ENCODE measurements around the gene BOLL.
A peak's percentile ranks its signal among the peaks of the same experiment; 100 is the strongest.
"Not testable (repeated sequence)": the region's sequence is repeated elsewhere in the genome, so short reads cannot be mapped to it uniquely, and the experiment has no call there.

Gene BOLL

DNA sequence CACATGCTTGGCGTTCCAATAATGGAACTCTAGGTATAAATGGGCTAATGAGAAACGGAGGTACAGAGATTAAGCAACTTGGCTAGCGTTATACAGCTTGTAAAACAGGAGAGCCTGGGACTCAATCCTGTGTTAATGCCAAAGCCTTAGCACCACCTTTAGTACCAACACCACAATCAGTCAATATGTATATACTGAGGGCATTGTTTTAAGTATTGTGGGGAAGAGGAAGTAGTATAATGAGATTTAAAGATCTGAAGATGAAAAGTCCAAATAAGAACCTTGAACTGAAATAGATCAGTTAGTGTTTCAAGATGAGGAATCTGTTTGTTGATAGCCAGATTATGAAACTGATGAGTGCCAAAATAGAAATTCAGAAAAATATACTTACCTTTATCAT lies 71.8 kb downstream of the BOLL start:
- H3K4me3 ChIP-seq (ENCODE audit: low read depth, low read length), result no peak overlapping the region
- peak; percentile 10 for DNase-seq (ENCODE audit: low read depth)
- TF ChIP-seq MYC (IDR thresholded peaks at IDR 0.05; ENCODE audit: low read depth, low read length), result no peak
- TF ChIP-seq, protein P1, sequence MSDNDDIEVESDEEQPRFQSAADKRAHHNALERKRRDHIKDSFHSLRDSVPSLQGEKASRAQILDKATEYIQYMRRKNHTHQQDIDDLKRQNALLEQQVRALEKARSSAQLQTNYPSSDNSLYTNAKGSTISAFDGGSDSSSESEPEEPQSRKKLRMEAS (IDR thresholded peaks at IDR 0.05; ENCODE audit: low read depth, low read length), result no peak
- TF ChIP-seq, protein P2, sequence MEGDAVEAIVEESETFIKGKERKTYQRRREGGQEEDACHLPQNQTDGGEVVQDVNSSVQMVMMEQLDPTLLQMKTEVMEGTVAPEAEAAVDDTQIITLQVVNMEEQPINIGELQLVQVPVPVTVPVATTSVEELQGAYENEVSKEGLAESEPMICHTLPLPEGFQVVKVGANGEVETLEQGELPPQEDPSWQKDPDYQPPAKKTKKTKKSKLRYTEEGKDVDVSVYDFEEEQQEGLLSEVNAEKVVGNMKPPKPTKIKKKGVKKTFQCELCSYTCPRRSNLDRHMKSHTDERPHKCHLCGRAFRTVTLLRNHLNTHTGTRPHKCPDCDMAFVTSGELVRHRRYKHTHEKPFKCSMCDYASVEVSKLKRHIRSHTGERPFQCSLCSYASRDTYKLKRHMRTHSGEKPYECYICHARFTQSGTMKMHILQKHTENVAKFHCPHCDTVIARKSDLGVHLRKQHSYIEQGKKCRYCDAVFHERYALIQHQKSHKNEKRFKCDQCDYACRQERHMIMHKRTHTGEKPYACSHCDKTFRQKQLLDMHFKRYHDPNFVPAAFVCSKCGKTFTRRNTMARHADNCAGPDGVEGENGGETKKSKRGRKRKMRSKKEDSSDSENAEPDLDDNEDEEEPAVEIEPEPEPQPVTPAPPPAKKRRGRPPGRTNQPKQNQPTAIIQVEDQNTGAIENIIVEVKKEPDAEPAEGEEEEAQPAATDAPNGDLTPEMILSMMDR (IDR thresholded peaks at IDR 0.05; ENCODE audit: low read depth, low read length), result no peak
- no peak for TF ChIP-seq POLR2A (IDR thresholded peaks at IDR 0.05; ENCODE audit: extremely low read depth, insufficient read length)

DNA sequence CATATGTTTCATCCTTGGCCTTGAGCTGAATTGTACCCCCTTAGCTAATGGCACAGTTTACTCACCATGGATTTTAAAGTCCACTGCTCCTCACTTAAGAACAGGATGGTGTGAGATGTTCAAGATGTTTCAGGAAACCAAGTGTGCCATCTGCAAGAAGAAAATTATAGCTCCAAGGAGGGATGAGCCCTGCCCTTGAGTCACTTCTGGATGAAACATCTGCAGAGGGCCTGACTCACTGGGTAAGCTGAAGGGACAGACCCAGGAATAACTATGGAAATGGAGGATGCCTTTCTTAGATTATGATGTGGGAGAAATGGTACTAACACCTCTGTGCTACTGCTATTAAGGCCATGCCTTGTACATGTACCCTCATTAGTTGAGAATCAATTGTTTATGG lies 73.5 kb downstream of the BOLL start:
- no peak overlapping the region for H3K4me3 ChIP-seq (ENCODE audit: low read depth, low read length)
- DNase-seq (ENCODE audit: low read depth), result peak; percentile 5
- TF ChIP-seq, protein P2 (IDR thresholded peaks at IDR 0.05; ENCODE audit: low read depth, low read length), result no peak
- TF ChIP-seq MYC (IDR thresholded peaks at IDR 0.05; ENCODE audit: low read depth, low read length), result no peak
- TF ChIP-seq POLR2A (IDR thresholded peaks at IDR 0.05; ENCODE audit: extremely low read depth, insufficient read length), result no peak
- TF ChIP-seq, protein P1 (IDR thresholded peaks at IDR 0.05; ENCODE audit: low read depth, low read length), result no peak

DNA sequence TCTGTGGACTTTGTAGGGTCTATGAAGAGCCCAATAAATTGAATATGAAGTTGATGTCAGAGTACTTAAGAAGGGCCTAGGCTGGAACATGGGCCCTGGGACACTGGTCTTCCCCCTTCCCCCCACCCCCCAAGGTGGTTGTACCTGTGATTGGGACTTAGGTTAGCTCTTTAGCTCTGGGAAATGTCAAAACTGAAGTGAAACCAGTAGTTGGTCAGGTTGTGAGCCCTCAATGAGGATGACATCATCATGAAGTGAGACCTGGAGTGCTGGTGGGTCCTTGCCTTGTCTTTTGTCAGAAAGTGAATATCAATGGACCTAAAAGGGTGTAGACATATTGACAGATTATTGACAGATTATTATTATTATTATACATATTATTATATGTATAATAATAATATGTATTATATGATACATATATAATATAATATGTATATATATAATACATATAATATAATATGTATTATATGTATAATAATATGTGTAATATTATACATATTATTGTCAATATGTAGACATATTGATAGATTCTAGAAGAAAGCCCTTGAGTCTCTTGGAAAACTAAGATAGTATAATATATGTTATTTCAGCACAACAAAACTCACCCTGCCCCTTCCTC lies 74.6 kb downstream of the BOLL start:
- no peak overlapping the region for H3K4me3 ChIP-seq (ENCODE audit: low read depth, low read length)
- DNase-seq (ENCODE audit: low read depth), result peak; percentile 32
- TF ChIP-seq, protein P2 (IDR thresholded peaks at IDR 0.05; ENCODE audit: low read depth, low read length), result no peak
- no peak for TF ChIP-seq POLR2A (IDR thresholded peaks at IDR 0.05; ENCODE audit: extremely low read depth, insufficient read length)
- TF ChIP-seq, protein P1 (IDR thresholded peaks at IDR 0.05; ENCODE audit: low read depth, low read length), result no peak
- no peak for TF ChIP-seq MYC (IDR thresholded peaks at IDR 0.05; ENCODE audit: low read depth, low read length)

DNA sequence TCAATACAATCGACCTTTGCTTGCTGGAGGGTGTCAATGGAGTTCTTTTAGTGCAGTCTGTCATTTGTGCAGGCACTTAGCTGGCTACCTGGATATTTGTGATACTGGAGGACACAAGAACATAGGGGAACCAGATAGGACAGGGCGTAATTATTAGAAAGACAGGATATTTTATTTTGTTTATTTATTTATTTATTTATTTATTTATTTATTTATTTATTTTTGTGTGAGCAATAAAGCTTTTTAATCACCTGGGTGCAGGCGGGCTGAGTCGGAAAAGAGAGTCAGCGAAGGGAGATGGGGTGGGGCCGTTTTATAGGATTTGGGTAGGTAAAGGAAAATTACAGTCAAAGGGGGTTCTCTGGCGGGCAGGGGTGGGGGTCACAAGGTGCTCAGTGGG lies 76.0 kb downstream of the BOLL start:
- peak overlapping the region; percentile 93 for H3K4me3 ChIP-seq (ENCODE audit: low read depth, low read length)
- not testable (repeated sequence) for DNase-seq (ENCODE audit: low read depth)

DNA sequence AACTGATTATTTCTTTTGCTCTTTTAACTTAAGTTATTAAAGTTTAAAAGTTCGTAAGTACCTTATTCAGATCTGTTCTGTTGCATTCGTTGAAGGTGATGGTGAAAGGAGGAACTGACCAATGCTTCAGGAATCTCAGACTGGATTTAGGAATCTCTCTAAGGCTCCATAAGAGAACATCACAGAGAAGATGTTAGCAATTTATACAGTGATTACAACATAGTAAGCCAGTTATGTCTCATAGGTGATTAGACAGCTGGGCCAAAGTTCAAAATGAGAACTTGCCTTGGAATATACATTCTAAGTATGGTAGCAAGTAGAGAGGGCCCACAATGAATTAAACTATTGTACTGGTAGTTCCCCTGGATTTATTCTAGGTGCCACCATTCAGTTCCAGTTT lies 76.8 kb downstream of the BOLL start:
- peak; percentile 12 for DNase-seq (ENCODE audit: low read depth)
- TF ChIP-seq, protein P1 (IDR thresholded peaks at IDR 0.05; ENCODE audit: low read depth, low read length), result no peak
- TF ChIP-seq POLR2A (IDR thresholded peaks at IDR 0.05; ENCODE audit: extremely low read depth, insufficient read length) (no peak), MYC (IDR thresholded peaks at IDR 0.05; ENCODE audit: low read depth, low read length) (no peak)
- TF ChIP-seq, protein P2 (IDR thresholded peaks at IDR 0.05; ENCODE audit: low read depth, low read length), result no peak
- peak overlapping the region; percentile 93 for H3K4me3 ChIP-seq (ENCODE audit: low read depth, low read length)

DNA sequence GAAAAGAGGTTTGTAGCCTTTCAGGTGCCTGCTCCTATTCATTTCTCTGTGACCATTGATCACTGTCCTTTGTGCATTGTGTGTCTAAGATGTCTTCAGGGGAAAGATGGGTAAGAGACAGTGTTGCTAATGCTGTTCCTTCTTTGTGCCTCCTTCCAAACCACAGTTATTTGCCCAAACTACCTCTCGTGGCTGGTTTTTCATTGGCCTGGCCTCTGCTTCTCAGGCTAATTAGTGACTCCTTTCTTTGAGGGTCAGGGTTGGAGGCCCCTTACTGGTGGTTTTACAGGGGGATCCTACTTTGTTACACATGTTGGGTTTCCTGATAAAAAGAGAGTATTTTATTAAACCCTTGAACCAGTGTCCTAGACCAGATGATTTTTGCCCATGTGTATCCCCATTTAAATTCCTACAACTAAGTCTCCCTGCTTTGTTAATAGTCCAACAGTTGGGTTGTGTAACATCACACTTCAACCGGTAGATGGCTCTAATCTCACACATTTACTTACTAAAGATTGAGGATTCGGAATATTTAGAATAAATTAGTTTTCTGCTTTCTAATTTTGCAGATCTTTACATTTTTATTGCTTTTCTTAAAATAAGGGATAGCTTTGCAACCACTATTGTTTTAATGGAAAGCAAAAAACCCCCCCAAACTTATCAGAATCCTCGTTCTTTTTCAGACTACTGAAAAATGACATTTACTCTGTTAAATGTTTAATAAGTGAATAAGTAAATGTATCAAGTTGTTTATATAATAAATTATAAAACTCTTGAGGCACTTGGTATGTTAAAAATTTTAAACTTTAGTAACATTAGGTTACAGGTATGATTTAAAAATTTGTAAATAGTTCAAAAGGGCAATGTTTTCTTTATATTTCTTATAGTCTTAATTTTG lies 77.6 kb downstream of the BOLL start:
- peak; percentile 77 for DNase-seq (ENCODE audit: low read depth)
- TF ChIP-seq POLR2A (IDR thresholded peaks at IDR 0.05; ENCODE audit: extremely low read depth, insufficient read length) (no peak), MYC (IDR thresholded peaks at IDR 0.05; ENCODE audit: low read depth, low read length) (no peak)
- TF ChIP-seq, protein P1 (IDR thresholded peaks at IDR 0.05; ENCODE audit: low read depth, low read length), result no peak
- TF ChIP-seq, protein P2 (IDR thresholded peaks at IDR 0.05; ENCODE audit: low read depth, low read length), result peak; percentile 48
- peak overlapping the region; percentile 93 for H3K4me3 ChIP-seq (ENCODE audit: low read depth, low read length)
